IMR-90 (cell line): ENCODE measurements around the gene SLIT3. TPM values are rescaled to one million over a fixed set of nuclear protein-coding genes. Genes with fewer than 3 reads are reported as not detected.

Experiments
- ATAC-seq: fragments of 200-7000 bp; cut with Tn5 transposase; 2 replicates; pipeline ENCODE4 v1.9.1; 2020; ENCODE audit warnings: low read depth, mild to moderate bottlenecking, moderate library complexity
- BruUV-seq: library from RNA; stranded (reverse); fragments of 400-500 nt; replicated peaks from 2 replicates; lab custom pipeline; 2021; lab: Mats Ljungman, UMichigan
- CTCF ChIA-PET: fragments of 300-600 bp; formaldehyde crosslinking; extraction: SDS; loops from one replicate; lab custom pipeline; 2021; ENCODE audit warnings: antibody characterized with exemption; lab: Yijun Ruan, JAX
- POLR2A ChIA-PET: fragments of 300-600 bp; sonication (Branson Sonifier 250); formaldehyde crosslinking; loops from one replicate; lab custom pipeline; 2022; ENCODE audit warnings: antibody characterized with exemption; ENCODE audit not compliant: unreplicated experiment; lab: Charles Lee
- DNase-seq: peaks from one replicate; pipeline ENCODE4 v3.0.0; 2013
- H2AFZ ChIP-seq: replicated peaks from 2 replicates; pipeline ENCODE3; 2013; ENCODE audit warnings: low read length, mild to moderate bottlenecking; ENCODE audit not compliant: poor library complexity
- H2AK5ac ChIP-seq: 2 replicates; pipeline ENCODE4 v1.6.1; 2013; ENCODE audit warnings: low read depth, low read length, inconsistent platforms
- H2AK9ac ChIP-seq: replicated peaks from 2 replicates; pipeline ENCODE3; 2013; ENCODE audit warnings: mild to moderate bottlenecking, low read depth, low read length, moderate library complexity; ENCODE audit not compliant: poor library complexity
- H2BK120ac ChIP-seq: 2 replicates; pipeline ENCODE4 v1.6.1; 2013; ENCODE audit warnings: low read depth, low read length, inconsistent platforms
- H2BK15ac ChIP-seq: 3 replicates; pipeline ENCODE4 v1.6.1; 2013; ENCODE audit warnings: low read depth, low read length, inconsistent platforms
- H2BK20ac ChIP-seq: 2 replicates; pipeline ENCODE4 v1.6.1; 2013; ENCODE audit warnings: low read depth, mild to moderate bottlenecking, inconsistent platforms, low read length, moderate library complexity
- H2BK5ac ChIP-seq: 2 replicates; pipeline ENCODE4 v1.6.1; 2013; ENCODE audit warnings: mild to moderate bottlenecking, low read depth, low read length, inconsistent platforms; ENCODE audit not compliant: poor library complexity, severe bottlenecking
- H3K14ac ChIP-seq: replicated peaks from 2 replicates; pipeline ENCODE4 v1.6.1; 2013; ENCODE audit warnings: low read depth, low read length, inconsistent platforms
- H3K18ac ChIP-seq: 2 replicates; pipeline ENCODE4 v1.6.1; 2013; ENCODE audit warnings: low read depth, low read length, control low read depth
- H3K23ac ChIP-seq: 2 replicates; pipeline ENCODE4 v1.6.1; 2013; ENCODE audit warnings: low read depth, low read length, inconsistent platforms
- H3K27ac ChIP-seq: 2 replicates; pipeline ENCODE4 v1.5.1; 2013; ENCODE audit warnings: mild to moderate bottlenecking, control low read depth, low read length; ENCODE audit not compliant: insufficient read depth
- H3K27me3 ChIP-seq: 2 replicates; pipeline ENCODE4 v1.6.1; 2013; ENCODE audit warnings: low read length; ENCODE audit not compliant: control insufficient read depth, insufficient read depth
- H3K36me3 ChIP-seq: 2 replicates; pipeline ENCODE4 v1.6.1; 2013; ENCODE audit warnings: low read length, mixed read lengths; ENCODE audit not compliant: control insufficient read depth, insufficient read depth
- H3K4ac ChIP-seq: 2 replicates; pipeline ENCODE4 v1.6.1; 2013; ENCODE audit warnings: low read depth, low read length, inconsistent platforms
- H3K4me1 ChIP-seq: 2 replicates; pipeline ENCODE4 v1.6.1; 2013; ENCODE audit warnings: low read length, mixed read lengths; ENCODE audit not compliant: control insufficient read depth, insufficient read depth
- H3K4me2 ChIP-seq: 2 replicates; pipeline ENCODE4 v1.6.1; 2013; ENCODE audit warnings: low read depth, mild to moderate bottlenecking, control low read depth, low read length, moderate library complexity
- H3K4me3 ChIP-seq: 2 replicates; pipeline ENCODE4 v1.5.1; 2013; ENCODE audit warnings: low read depth, mild to moderate bottlenecking, control low read depth, low read length, moderate library complexity; ENCODE audit not compliant: insufficient read depth
- H3K56ac ChIP-seq: 2 replicates; pipeline ENCODE4 v1.6.1; 2013; ENCODE audit warnings: low read length, inconsistent platforms; ENCODE audit not compliant: insufficient read depth; ENCODE audit errors: extremely low read depth
- H3K79me1 ChIP-seq, 2 experiments: 2 replicates each; pipeline ENCODE4 v1.6.1; 2013; ENCODE audit warnings: low read length in 2 of 2, inconsistent platforms in 1 of 2, low read depth in 1 of 2
- H3K9ac ChIP-seq: 2 replicates; pipeline ENCODE4 v1.6.1; 2013; ENCODE audit warnings: low read depth, low read length, control low read depth
- H3K9me1 ChIP-seq: 2 replicates; pipeline ENCODE4 v1.6.1; 2013; ENCODE audit warnings: low read length, inconsistent platforms; ENCODE audit not compliant: insufficient read depth
- H3K9me3 ChIP-seq: 2 replicates; pipeline ENCODE4 v1.6.1; 2013; ENCODE audit warnings: low read length; ENCODE audit not compliant: control insufficient read depth, insufficient read depth
- H4K20me1 ChIP-seq: 2 replicates; pipeline ENCODE4 v1.6.1; 2013; ENCODE audit warnings: low read length, inconsistent platforms; ENCODE audit not compliant: insufficient read depth
- H4K5ac ChIP-seq: 2 replicates; pipeline ENCODE4 v1.6.1; 2013; ENCODE audit warnings: mild to moderate bottlenecking, low read depth, low read length, control low read depth
- H4K8ac ChIP-seq, 2 experiments: 2 replicates each; pipeline ENCODE4 v1.6.1; 2013; ENCODE audit warnings: low read depth in 2 of 2, low read length in 2 of 2, control low read depth in 1 of 2, inconsistent platforms in 1 of 2
- H4K91ac ChIP-seq: 2 replicates; pipeline ENCODE4 v1.6.1; 2013; ENCODE audit warnings: low read depth, low read length, inconsistent platforms; ENCODE audit not compliant: insufficient read depth
- BHLHE40 ChIP-seq: fragments of 150-350 bp; IDR thresholded peaks from 2 replicates; pipeline ENCODE4 v1.6.1; 2016; ENCODE audit warnings: mild to moderate bottlenecking, low read depth, low read length
- CEBPB ChIP-seq: IDR thresholded peaks from 2 replicates; pipeline ENCODE4 v1.6.1; 2012; ENCODE audit warnings: low read depth, low read length, improper control_type of control experiment
- CHD1 ChIP-seq: IDR thresholded peaks from 2 replicates; pipeline ENCODE4 v1.6.1; 2012; ENCODE audit warnings: low read depth, low read length, improper control_type of control experiment
- MAFK ChIP-seq: IDR thresholded peaks from 2 replicates; pipeline ENCODE4 v1.6.1; 2012; ENCODE audit warnings: low read depth, low read length, improper control_type of control experiment
- MAZ ChIP-seq: IDR thresholded peaks from 2 replicates; pipeline ENCODE4 v1.6.1; 2012; ENCODE audit warnings: low read depth, mild to moderate bottlenecking, low read length, improper control_type of control experiment, moderate library complexity, borderline replicate concordance
- MXI1 ChIP-seq: IDR thresholded peaks from 2 replicates; pipeline ENCODE4 v1.6.1; 2012; ENCODE audit warnings: low read depth, mild to moderate bottlenecking, low read length, moderate library complexity, borderline replicate concordance
- NFE2L2 ChIP-seq: fragments of 150-350 bp; IDR thresholded peaks from 2 replicates; pipeline ENCODE4 v1.6.1; 2016; ENCODE audit warnings: low read depth, mild to moderate bottlenecking, low read length
- RAD21 ChIP-seq: IDR thresholded peaks from 2 replicates; pipeline ENCODE4 v1.6.1; 2012; ENCODE audit warnings: low read length, improper control_type of control experiment
- RCOR1 ChIP-seq: IDR thresholded peaks from 2 replicates; pipeline ENCODE4 v1.6.1; 2012; ENCODE audit warnings: mild to moderate bottlenecking, low read length, improper control_type of control experiment; ENCODE audit not compliant: insufficient replicate concordance
- RFX5 ChIP-seq: IDR thresholded peaks from 2 replicates; pipeline ENCODE4 v1.8.0; 2012; ENCODE audit warnings: low read depth, mild to moderate bottlenecking, low read length, moderate library complexity
- SMC3 ChIP-seq: fragments of 150-350 bp; IDR thresholded peaks from 2 replicates; pipeline ENCODE4 v1.6.1; 2016; ENCODE audit warnings: low read depth, mild to moderate bottlenecking, antibody characterized with exemption, low read length, moderate library complexity
- WGBS, 2 experiments: methylation state at CpG; one replicate each; pipeline versions ENCODE4 v1.1.5 to v1.1.7; 2013; ENCODE audit warnings: missing lambda C conversion rate in 2 of 2; ENCODE audit not compliant: insufficient read length in 1 of 2; ENCODE audit errors: extremely low coverage in 2 of 2; 5-methylcytosine and 5-hydroxymethylcytosine counted together
- dilution Hi-C: fragments of 300-500 bp; cut with HindIII; formaldehyde crosslinking; loops from one replicate; pipeline ENCODE4 v1.14.3; 2018; ENCODE audit warnings: low sequenced_read_pairs; ENCODE audit not compliant: unreplicated experiment
- in situ Hi-C: fragments of 300-500 bp; cut with MboI; formaldehyde crosslinking; loops from 3 replicates; pipeline ENCODE4 v1.14.3; 2019; ENCODE audit warnings: low sequenced_read_pairs, inconsistent platforms, mixed read lengths
- intact Hi-C: fragments of 100-400 bp; cut with micrococcal nuclease; formaldehyde crosslinking; loops from 2 replicates; pipeline ENCODE4 v1.10.0; 2022
- polyA plus RNA-seq, 3 experiments: library from polyadenylated mRNA; depleted of rRNA; stranded (reverse); fragments of >200 nt; gene quantifications; 2 replicates each; pipeline ENCODE4 v1.2.3, GENCODE V29; 2012; ENCODE audit warnings: low replicate concordance in 1 of 3
- total RNA-seq: library from RNA; depleted of rRNA; stranded (reverse); fragments of >200 nt; gene quantifications from 2 replicates; pipeline ENCODE4 v1.2.3, GENCODE V29; 2012
- TF ChIP-seq, protein P1 (sequence below): fragments of 150-350 bp; IDR thresholded peaks from 2 replicates; pipeline ENCODE4 v1.6.1; 2016; ENCODE audit warnings: low read depth, mild to moderate bottlenecking, low read length, moderate library complexity, borderline replicate concordance
- TF ChIP-seq, protein P2 (sequence below): conservative IDR thresholded peaks from 2 replicates; pipeline ENCODE4 v1.5.1; 2012; ENCODE audit warnings: mild to moderate bottlenecking, low read depth, low read length, improper control_type of control experiment
- TF ChIP-seq, protein P3 (sequence below): fragments of 150-350 bp; IDR thresholded peaks from 2 replicates; pipeline ENCODE4 v1.6.1; 2017; ENCODE audit warnings: mild to moderate bottlenecking, antibody characterized with exemption, low read length, low read depth

The SLIT3 gene
- total and polyA plus RNA-seq, 2 of the 4 experiments (the other 2 are of a cell fraction), result 0.18 to 0.50 TPM

GRCh38 chr5:168952196-168952595 is 348.7 kb downstream of the SLIT3 start:
- Histone ChIP-seq H2AK5ac (no peak overlapping the region), H2BK5ac (no peak overlapping the region), H2BK15ac (no peak overlapping the region), H3K23ac (no peak overlapping the region), H2BK120ac (no peak overlapping the region), H3K27me3 (no peaks in the 10 kb centered on the region), H3K18ac (no peak overlapping the region), H3K9ac (no peak overlapping the region), H4K20me1 (no peaks in the 10 kb centered on the region), H4K8ac (no peak overlapping the region), H3K27ac (no peak overlapping the region), H3K36me3 (no peaks in the 10 kb centered on the region), H3K4ac (no peak overlapping the region), H3K14ac (no peak overlapping the region), H3K79me1 (no peaks in the 10 kb centered on the region), H3K56ac (no peak overlapping the region), H3K4me1 (no peaks in the 10 kb centered on the region), H2AK9ac (no peak overlapping the region), H2BK20ac (no peak overlapping the region), H3K9me3 (no peaks in the 10 kb centered on the region), H3K4me2 (no peak overlapping the region), H4K91ac (no peak overlapping the region), H4K5ac (no peak overlapping the region), H3K9me1 (no peaks in the 10 kb centered on the region), H2AFZ (no peak overlapping the region), H3K4me3 (no peak overlapping the region)
- ChIA-PET POLR2A (no interaction called here), CTCF (interaction anchor here (0.5 kb wide), 1 partner anchor 265 kb away, joined by 5 read pairs; no protein-coding TSS in a partner anchor)
- no TSS peak for BruUV-seq
- TF ChIP-seq, protein P1, sequence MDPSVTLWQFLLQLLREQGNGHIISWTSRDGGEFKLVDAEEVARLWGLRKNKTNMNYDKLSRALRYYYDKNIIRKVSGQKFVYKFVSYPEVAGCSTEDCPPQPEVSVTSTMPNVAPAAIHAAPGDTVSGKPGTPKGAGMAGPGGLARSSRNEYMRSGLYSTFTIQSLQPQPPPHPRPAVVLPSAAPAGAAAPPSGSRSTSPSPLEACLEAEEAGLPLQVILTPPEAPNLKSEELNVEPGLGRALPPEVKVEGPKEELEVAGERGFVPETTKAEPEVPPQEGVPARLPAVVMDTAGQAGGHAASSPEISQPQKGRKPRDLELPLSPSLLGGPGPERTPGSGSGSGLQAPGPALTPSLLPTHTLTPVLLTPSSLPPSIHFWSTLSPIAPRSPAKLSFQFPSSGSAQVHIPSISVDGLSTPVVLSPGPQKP, result no peak
- TF ChIP-seq MAZ (no peak), RFX5 (no peak), MAFK (no peak), CEBPB (no peak), RCOR1 (no peak), MXI1 (no peak), CHD1 (no peak), NFE2L2 (no peak), SMC3 (no peak), BHLHE40 (no peak), RAD21 (no peak)
- TF ChIP-seq, protein P2, sequence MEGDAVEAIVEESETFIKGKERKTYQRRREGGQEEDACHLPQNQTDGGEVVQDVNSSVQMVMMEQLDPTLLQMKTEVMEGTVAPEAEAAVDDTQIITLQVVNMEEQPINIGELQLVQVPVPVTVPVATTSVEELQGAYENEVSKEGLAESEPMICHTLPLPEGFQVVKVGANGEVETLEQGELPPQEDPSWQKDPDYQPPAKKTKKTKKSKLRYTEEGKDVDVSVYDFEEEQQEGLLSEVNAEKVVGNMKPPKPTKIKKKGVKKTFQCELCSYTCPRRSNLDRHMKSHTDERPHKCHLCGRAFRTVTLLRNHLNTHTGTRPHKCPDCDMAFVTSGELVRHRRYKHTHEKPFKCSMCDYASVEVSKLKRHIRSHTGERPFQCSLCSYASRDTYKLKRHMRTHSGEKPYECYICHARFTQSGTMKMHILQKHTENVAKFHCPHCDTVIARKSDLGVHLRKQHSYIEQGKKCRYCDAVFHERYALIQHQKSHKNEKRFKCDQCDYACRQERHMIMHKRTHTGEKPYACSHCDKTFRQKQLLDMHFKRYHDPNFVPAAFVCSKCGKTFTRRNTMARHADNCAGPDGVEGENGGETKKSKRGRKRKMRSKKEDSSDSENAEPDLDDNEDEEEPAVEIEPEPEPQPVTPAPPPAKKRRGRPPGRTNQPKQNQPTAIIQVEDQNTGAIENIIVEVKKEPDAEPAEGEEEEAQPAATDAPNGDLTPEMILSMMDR, result no peak
- TF ChIP-seq, protein P3, sequence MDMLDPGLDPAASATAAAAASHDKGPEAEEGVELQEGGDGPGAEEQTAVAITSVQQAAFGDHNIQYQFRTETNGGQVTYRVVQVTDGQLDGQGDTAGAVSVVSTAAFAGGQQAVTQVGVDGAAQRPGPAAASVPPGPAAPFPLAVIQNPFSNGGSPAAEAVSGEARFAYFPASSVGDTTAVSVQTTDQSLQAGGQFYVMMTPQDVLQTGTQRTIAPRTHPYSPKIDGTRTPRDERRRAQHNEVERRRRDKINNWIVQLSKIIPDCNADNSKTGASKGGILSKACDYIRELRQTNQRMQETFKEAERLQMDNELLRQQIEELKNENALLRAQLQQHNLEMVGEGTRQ, result no peak
- DNase-seq, result no peak
- dilution Hi-C loops, result no loop called here
- in situ Hi-C loops, result no loop called here
- intact Hi-C loops, result no loop called here
- no peak for ATAC-seq
- WGBS, 2 experiments, result 0% methylated on average over 2 of the region's 6 CpGs; no CpG with 5 or more reads in 1 of the 2 experiments
